ENCODE data around the gene CAPN12.

- TF ChIP-seq POLR2A (IDR thresholded peaks at IDR 0.05) (no peak), CTCF (IDR thresholded peaks at IDR 0.05 in 4 of 5, conservative IDR thresholded peaks at IDR 0.05 in 1 of 5) (no peak)
Observed at GRCh38 chr19:38786572-38787265, 42.4 kb upstream of the CAPN12 start.
